ENCODE data around the gene FARS2.

DNA sequence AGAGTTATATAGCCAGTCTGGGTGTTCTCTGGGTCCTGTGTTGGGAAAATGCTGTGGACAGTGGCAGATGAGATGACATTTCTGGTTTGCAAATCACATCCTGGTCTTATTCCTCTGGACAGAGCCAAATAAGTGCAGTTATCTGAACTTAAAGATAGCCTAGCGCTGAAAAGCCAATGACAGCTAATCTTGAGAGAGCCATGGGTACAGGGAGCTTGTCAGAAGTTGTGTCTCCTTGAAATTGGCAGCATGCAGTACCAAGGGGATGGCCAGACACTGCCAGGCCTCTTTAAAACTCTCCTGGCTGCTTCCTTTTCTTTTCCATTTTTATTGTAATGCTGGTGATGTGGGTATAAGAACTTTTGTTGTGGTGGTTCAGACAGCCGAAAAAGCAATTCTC lies 362.5 kb downstream of the FARS2 start:
- no peak for TF ChIP-seq POLR2A (IDR thresholded peaks at IDR 0.05; ENCODE audit: low read depth, low read length)
- TF ChIP-seq, protein P1, sequence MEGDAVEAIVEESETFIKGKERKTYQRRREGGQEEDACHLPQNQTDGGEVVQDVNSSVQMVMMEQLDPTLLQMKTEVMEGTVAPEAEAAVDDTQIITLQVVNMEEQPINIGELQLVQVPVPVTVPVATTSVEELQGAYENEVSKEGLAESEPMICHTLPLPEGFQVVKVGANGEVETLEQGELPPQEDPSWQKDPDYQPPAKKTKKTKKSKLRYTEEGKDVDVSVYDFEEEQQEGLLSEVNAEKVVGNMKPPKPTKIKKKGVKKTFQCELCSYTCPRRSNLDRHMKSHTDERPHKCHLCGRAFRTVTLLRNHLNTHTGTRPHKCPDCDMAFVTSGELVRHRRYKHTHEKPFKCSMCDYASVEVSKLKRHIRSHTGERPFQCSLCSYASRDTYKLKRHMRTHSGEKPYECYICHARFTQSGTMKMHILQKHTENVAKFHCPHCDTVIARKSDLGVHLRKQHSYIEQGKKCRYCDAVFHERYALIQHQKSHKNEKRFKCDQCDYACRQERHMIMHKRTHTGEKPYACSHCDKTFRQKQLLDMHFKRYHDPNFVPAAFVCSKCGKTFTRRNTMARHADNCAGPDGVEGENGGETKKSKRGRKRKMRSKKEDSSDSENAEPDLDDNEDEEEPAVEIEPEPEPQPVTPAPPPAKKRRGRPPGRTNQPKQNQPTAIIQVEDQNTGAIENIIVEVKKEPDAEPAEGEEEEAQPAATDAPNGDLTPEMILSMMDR (IDR thresholded peaks at IDR 0.05; ENCODE audit: extremely low read depth in 1 of 2, insufficient read depth in 1 of 2, low read depth in 1 of 2, low read length in 2 of 2): no peak
- TF ChIP-seq MYC (IDR thresholded peaks at IDR 0.05; ENCODE audit: low read depth, low read length): no peak
- TF ChIP-seq EZH2 (IDR thresholded peaks at IDR 0.05; ENCODE audit: borderline replicate concordance, low read depth, low read length, severe bottlenecking): no peak
- TF ChIP-seq, protein P2, sequence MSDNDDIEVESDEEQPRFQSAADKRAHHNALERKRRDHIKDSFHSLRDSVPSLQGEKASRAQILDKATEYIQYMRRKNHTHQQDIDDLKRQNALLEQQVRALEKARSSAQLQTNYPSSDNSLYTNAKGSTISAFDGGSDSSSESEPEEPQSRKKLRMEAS (IDR thresholded peaks at IDR 0.05; ENCODE audit: insufficient read depth, insufficient read length): no peak
- TF ChIP-seq GATA2 (IDR thresholded peaks at IDR 0.05; ENCODE audit: insufficient read depth, insufficient read length, low read depth, low read length): no peak
- TF ChIP-seq POLR2AphosphoS5 (IDR thresholded peaks at IDR 0.05; ENCODE audit: insufficient read depth, low read depth, low read length): no peak
- TF ChIP-seq JUN (IDR thresholded peaks at IDR 0.05; ENCODE audit: borderline replicate concordance, insufficient read depth, insufficient read length, low read depth): no peak
